ENCODE measurements around the gene PTPN1.

DNA sequence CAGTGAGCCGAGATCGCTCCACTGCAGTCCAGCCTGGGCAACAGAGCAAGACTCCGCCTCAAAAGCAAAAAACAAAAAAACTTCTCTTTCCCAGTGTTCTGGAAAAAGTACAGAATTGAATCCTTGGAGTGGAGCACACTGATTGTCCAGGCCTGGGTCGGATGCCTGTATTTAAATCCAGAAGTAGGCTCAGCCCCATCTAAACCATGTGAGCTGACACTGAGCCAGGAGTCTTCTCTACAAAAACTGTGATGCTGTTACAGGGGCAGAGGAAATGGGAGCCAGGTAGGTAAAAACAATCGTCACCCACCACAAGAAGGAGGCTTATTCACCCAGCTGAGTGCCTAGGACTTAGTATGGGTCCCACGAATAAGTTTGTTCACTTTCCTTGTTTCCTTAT lies 43.0 kb upstream of the PTPN1 start:
- TF ChIP-seq, protein P1, sequence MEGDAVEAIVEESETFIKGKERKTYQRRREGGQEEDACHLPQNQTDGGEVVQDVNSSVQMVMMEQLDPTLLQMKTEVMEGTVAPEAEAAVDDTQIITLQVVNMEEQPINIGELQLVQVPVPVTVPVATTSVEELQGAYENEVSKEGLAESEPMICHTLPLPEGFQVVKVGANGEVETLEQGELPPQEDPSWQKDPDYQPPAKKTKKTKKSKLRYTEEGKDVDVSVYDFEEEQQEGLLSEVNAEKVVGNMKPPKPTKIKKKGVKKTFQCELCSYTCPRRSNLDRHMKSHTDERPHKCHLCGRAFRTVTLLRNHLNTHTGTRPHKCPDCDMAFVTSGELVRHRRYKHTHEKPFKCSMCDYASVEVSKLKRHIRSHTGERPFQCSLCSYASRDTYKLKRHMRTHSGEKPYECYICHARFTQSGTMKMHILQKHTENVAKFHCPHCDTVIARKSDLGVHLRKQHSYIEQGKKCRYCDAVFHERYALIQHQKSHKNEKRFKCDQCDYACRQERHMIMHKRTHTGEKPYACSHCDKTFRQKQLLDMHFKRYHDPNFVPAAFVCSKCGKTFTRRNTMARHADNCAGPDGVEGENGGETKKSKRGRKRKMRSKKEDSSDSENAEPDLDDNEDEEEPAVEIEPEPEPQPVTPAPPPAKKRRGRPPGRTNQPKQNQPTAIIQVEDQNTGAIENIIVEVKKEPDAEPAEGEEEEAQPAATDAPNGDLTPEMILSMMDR (IDR thresholded peaks at IDR 0.05; ENCODE audit: extremely low read depth in 1 of 2, insufficient read depth in 1 of 2, low read depth in 1 of 2, low read length in 2 of 2), result no peak
- TF ChIP-seq, protein P2, sequence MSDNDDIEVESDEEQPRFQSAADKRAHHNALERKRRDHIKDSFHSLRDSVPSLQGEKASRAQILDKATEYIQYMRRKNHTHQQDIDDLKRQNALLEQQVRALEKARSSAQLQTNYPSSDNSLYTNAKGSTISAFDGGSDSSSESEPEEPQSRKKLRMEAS (IDR thresholded peaks at IDR 0.05; ENCODE audit: insufficient read depth, insufficient read length), result no peak
- TF ChIP-seq POLR2AphosphoS5 (IDR thresholded peaks at IDR 0.05; ENCODE audit: insufficient read depth, low read depth, low read length), result no peak

Data from endothelial cell of umbilical vein (primary cell).